ENCODE data around the gene CDC34. TPM values are rescaled to one million over a fixed set of nuclear protein-coding genes. Genes with fewer than 3 reads are reported as not detected.

Gene CDC34
- total RNA-seq, 4 donors from 2014 or later = 72.0 to 116 (median 103) TPM

GRCh38 chr19:571566-571974 lies 40.0 kb downstream of the CDC34 start:
- Histone ChIP-seq H3K27me3 (no peaks in the 10 kb centered on the region), H3K36me3 (no peaks in the 10 kb centered on the region), H3K4me1 (peaks cover 27 to 46% (median 43%) of the 10 kb centered on the region in 4 donors), H3K27ac (peak overlapping the region; percentile 92 to 99 (median 96)), H3K4me3 (peak overlapping the region; percentile 25 to 100 (median 98)), H3K9me3 (no peaks in the 10 kb centered on the region)
- DNase-seq = no peak
- TF ChIP-seq POLR2AphosphoS5 (IDR thresholded peaks at IDR 0.05) (peak in 1 of 3 donors; percentile 12), EP300 (IDR thresholded peaks at IDR 0.05; ENCODE audit: low read depth) (no peak), CTCF (IDR thresholded peaks at IDR 0.05) (no peak), POLR2A (IDR thresholded peaks at IDR 0.05) (no peak)
- intact Hi-C loops (cut with DNase I; ENCODE audit: low total_unique reads) (loop anchor here (5.0 kb wide), 1 partner anchor 39 kb away; the partner anchor contains the start of gene CDC34), in situ Hi-C loops (cut with MboI; ENCODE audit: low pct_ligation_motif_present in 1 of 4, low pct_unique_long_range_greater_than_20kb in 1 of 4, low sequenced_read_pairs in 3 of 4) (no loop called here)
- 1 to 4% methylated on average over 6 to 14 of the region's 14 CpGs for WGBS, 2 donors (ENCODE audit: low coverage in 1 of 2)

- Histone ChIP-seq H3K36me3 (no peaks in the 10 kb centered on the region), H3K4me3 (peak within 1 kb of the TSS; percentile 87 to 100 (median 98)), H3K9me3 (no peaks in the 10 kb centered on the region), H3K4me1 (peaks cover 21 to 52% (median 46%) of the 10 kb centered on the region in 4 donors), H3K27me3 (no peaks in the 10 kb centered on the region), H3K27ac (peak within 1 kb of the TSS; percentile 92 to 99 (median 96))
- peak; percentile 99 for DNase-seq
- 0% methylated on average over 10 to 77 of the region's 79 CpGs for WGBS, 2 donors (ENCODE audit: low coverage in 1 of 2)
- no peak for TF ChIP-seq EP300 (IDR thresholded peaks at IDR 0.05; ENCODE audit: low read depth)
- TF ChIP-seq CTCF (IDR thresholded peaks at IDR 0.05) = no peak
- peak; percentile 96 for TF ChIP-seq POLR2A (IDR thresholded peaks at IDR 0.05)
- peak; percentile 98 for TF ChIP-seq POLR2AphosphoS5 (IDR thresholded peaks at IDR 0.05)
- intact Hi-C loops (cut with DNase I; ENCODE audit: low total_unique reads) = loop anchor here (5.0 kb wide), 1 partner anchor 40 kb away; the partner anchor contains the start of gene CDC34
- in situ Hi-C loops (cut with MboI; ENCODE audit: low pct_ligation_motif_present in 1 of 4, low pct_unique_long_range_greater_than_20kb in 1 of 4, low sequenced_read_pairs in 3 of 4) = no loop called here
Measured at GRCh38 chr19:572140-572742, 40.7 kb downstream of the CDC34 start, which contains the start of gene BSG. BSG (plus strand) TSS chr19:572596; CDS start chr19:572635, 39 bp downstream.

- H3K27me3 ChIP-seq = no peaks in the 10 kb centered on the region
- intact Hi-C loops (cut with DNase I; ENCODE audit: low total_unique reads) (loop anchor here (5.0 kb wide), 1 partner anchor 41 kb away; the partner anchor contains the start of gene CDC34), in situ Hi-C loops (cut with MboI; ENCODE audit: low pct_ligation_motif_present in 1 of 4, low pct_unique_long_range_greater_than_20kb in 1 of 4, low sequenced_read_pairs in 3 of 4) (no loop called here)
- 0% methylated on average over 49 of the region's 55 CpGs; no CpG with 5 or more reads in 1 of the 2 donors for WGBS, 2 donors (ENCODE audit: low coverage in 1 of 2)
- DNase-seq = peak; percentile 64
- peak overlapping the region; percentile 87 to 100 (median 98) for H3K4me3 ChIP-seq
- no peak for TF ChIP-seq EP300 (IDR thresholded peaks at IDR 0.05; ENCODE audit: low read depth)
- peak in 1 of 5 experiments; percentile 27 for TF ChIP-seq CTCF (IDR thresholded peaks at IDR 0.05)
- no peaks in the 10 kb centered on the region for H3K36me3 ChIP-seq
- H3K9me3 ChIP-seq = no peaks in the 10 kb centered on the region
- H3K27ac ChIP-seq = peak overlapping the region; percentile 92 to 99 (median 96)
- H3K4me1 ChIP-seq = peaks cover 21 to 53% (median 46%) of the 10 kb centered on the region in 4 donors
Measured at GRCh38 chr19:572743-573518, 41.4 kb downstream of the CDC34 start.

GRCh38 chr19:573519-573825 lies 41.9 kb downstream of the CDC34 start:
- no peaks in the 10 kb centered on the region for H3K36me3 ChIP-seq
- DNase-seq = no peak
- no peaks in the 10 kb centered on the region for H3K9me3 ChIP-seq
- H3K4me1 ChIP-seq = peaks cover 21 to 53% (median 46%) of the 10 kb centered on the region in 4 donors
- in situ Hi-C loops (cut with MboI; ENCODE audit: low pct_ligation_motif_present in 1 of 4, low pct_unique_long_range_greater_than_20kb in 1 of 4, low sequenced_read_pairs in 3 of 4) (no loop called here), intact Hi-C loops (cut with DNase I; ENCODE audit: low total_unique reads) (loop anchor here (5.0 kb wide), 1 partner anchor 41 kb away; the partner anchor contains the start of gene CDC34)
- TF ChIP-seq EP300 (IDR thresholded peaks at IDR 0.05; ENCODE audit: low read depth) = no peak
- TF ChIP-seq CTCF (IDR thresholded peaks at IDR 0.05) = no peak
- TF ChIP-seq POLR2AphosphoS5 (IDR thresholded peaks at IDR 0.05) = peak in 1 of 3 donors; percentile 22
- TF ChIP-seq POLR2A (IDR thresholded peaks at IDR 0.05) = no peak
- peak overlapping the region; percentile 92 to 99 (median 96) for H3K27ac ChIP-seq
- H3K4me3 ChIP-seq = peak overlapping the region; percentile 87 to 100 (median 98)
- WGBS, 2 donors (ENCODE audit: low coverage in 1 of 2) = 1% methylated on average over 15 of the region's 15 CpGs; no CpG with 5 or more reads in 1 of the 2 donors
- H3K27me3 ChIP-seq = no peaks in the 10 kb centered on the region
